GM18519 (cell line): ENCODE data around the gene EDEM1.
"Not testable (repeated sequence)": the region's sequence is repeated elsewhere in the genome, so short reads cannot be mapped to it uniquely, and the experiment has no call there.

ENCODE experiments used
- ATAC-seq: cut with Tn5 transposase; IDR thresholded peaks from one replicate; pipeline ENCODE4 v1.9.1; 2021; ENCODE audit warnings: mild to moderate bottlenecking, moderate library complexity; ENCODE audit not compliant: unreplicated experiment, low FRiP score

EDEM1 gene

GRCh38 chr3:5187156-5187919 is at the start of gene EDEM1:
Gene EDEM1, plus strand, starts transcription at chr3:5187707. Its CDS starts 99 bp downstream, at chr3:5187806.
- peak; percentile 67 for ATAC-seq

- no peak for ATAC-seq
Observed at GRCh38 chr3:5138214-5138981, 49.1 kb upstream of the EDEM1 start.

- peak; percentile 35 for ATAC-seq
Observed at GRCh38 chr3:5140230-5140621, 47.3 kb upstream of the EDEM1 start.

- no peak for ATAC-seq
Observed at GRCh38 chr3:5140839-5141238, 46.7 kb upstream of the EDEM1 start.

GRCh38 chr3:5141760-5142159 is 45.7 kb upstream of the EDEM1 start:
- no peak for ATAC-seq

GRCh38 chr3:5143464-5143863 is 44.0 kb upstream of the EDEM1 start:
- ATAC-seq, result no peak

GRCh38 chr3:5144316-5144994 is 43.1 kb upstream of the EDEM1 start:
- no peak for ATAC-seq

- ATAC-seq, result no peak
Observed at GRCh38 chr3:5145120-5145519, 42.4 kb upstream of the EDEM1 start.

GRCh38 chr3:5147152-5147551 is 40.4 kb upstream of the EDEM1 start:
- ATAC-seq, result not testable (repeated sequence)

GRCh38 chr3:5149306-5149880 is 38.1 kb upstream of the EDEM1 start:
- no peak for ATAC-seq

- peak; percentile 57 for ATAC-seq
Observed at GRCh38 chr3:5151586-5151985, 35.9 kb upstream of the EDEM1 start.

- ATAC-seq, result no peak
Observed at GRCh38 chr3:5153074-5153473, 34.4 kb upstream of the EDEM1 start.

GRCh38 chr3:5155241-5155640 is 32.3 kb upstream of the EDEM1 start:
- ATAC-seq, result no peak

GRCh38 chr3:5160321-5160720 is 27.2 kb upstream of the EDEM1 start:
- ATAC-seq, result no peak

- ATAC-seq, result no peak
Observed at GRCh38 chr3:5160940-5161858, 26.3 kb upstream of the EDEM1 start.

GRCh38 chr3:5162102-5162501 is 25.4 kb upstream of the EDEM1 start:
- no peak for ATAC-seq

GRCh38 chr3:5165698-5166097 is 21.8 kb upstream of the EDEM1 start:
- ATAC-seq, result no peak

GRCh38 chr3:5166846-5167245 is 20.7 kb upstream of the EDEM1 start:
- ATAC-seq, result no peak

- ATAC-seq, result no peak
Observed at GRCh38 chr3:5168110-5168509, 19.4 kb upstream of the EDEM1 start.

GRCh38 chr3:5169807-5170206 is 17.7 kb upstream of the EDEM1 start:
- ATAC-seq, result no peak
